IMR-90 (cell line): ENCODE results near the gene SENP6. TPM values are rescaled to one million over a fixed set of nuclear protein-coding genes. Genes with fewer than 3 reads are reported as not detected.
"Not testable (repeated sequence)": the region's sequence is repeated elsewhere in the genome, so short reads cannot be mapped to it uniquely, and the experiment has no call there.

ENCODE experiments used
- ATAC-seq: fragments of 200-7000 bp; cut with Tn5 transposase; 2 replicates; pipeline ENCODE4 v1.9.1; 2020; ENCODE audit warnings: low read depth, mild to moderate bottlenecking, moderate library complexity
- BruUV-seq: library from RNA; stranded (reverse); fragments of 400-500 nt; replicated peaks from 2 replicates; lab custom pipeline; 2021; lab: Mats Ljungman, UMichigan
- CTCF ChIA-PET: fragments of 300-600 bp; formaldehyde crosslinking; extraction: SDS; loops from one replicate; lab custom pipeline; 2021; ENCODE audit warnings: antibody characterized with exemption; lab: Yijun Ruan, JAX
- POLR2A ChIA-PET: fragments of 300-600 bp; sonication (Branson Sonifier 250); formaldehyde crosslinking; loops from one replicate; lab custom pipeline; 2022; ENCODE audit warnings: antibody characterized with exemption; ENCODE audit not compliant: unreplicated experiment; lab: Charles Lee
- DNase-seq: peaks from one replicate; pipeline ENCODE4 v3.0.0; 2013
- H2AFZ ChIP-seq: replicated peaks from 2 replicates; pipeline ENCODE3; 2013; ENCODE audit warnings: low read length, mild to moderate bottlenecking; ENCODE audit not compliant: poor library complexity
- H2AK5ac ChIP-seq: 2 replicates; pipeline ENCODE4 v1.6.1; 2013; ENCODE audit warnings: low read depth, low read length, inconsistent platforms
- H2AK9ac ChIP-seq: replicated peaks from 2 replicates; pipeline ENCODE3; 2013; ENCODE audit warnings: mild to moderate bottlenecking, low read depth, low read length, moderate library complexity; ENCODE audit not compliant: poor library complexity
- H2BK120ac ChIP-seq: 2 replicates; pipeline ENCODE4 v1.6.1; 2013; ENCODE audit warnings: low read depth, low read length, inconsistent platforms
- H2BK15ac ChIP-seq: 3 replicates; pipeline ENCODE4 v1.6.1; 2013; ENCODE audit warnings: low read depth, low read length, inconsistent platforms
- H2BK20ac ChIP-seq: 2 replicates; pipeline ENCODE4 v1.6.1; 2013; ENCODE audit warnings: low read depth, mild to moderate bottlenecking, inconsistent platforms, low read length, moderate library complexity
- H2BK5ac ChIP-seq: 2 replicates; pipeline ENCODE4 v1.6.1; 2013; ENCODE audit warnings: mild to moderate bottlenecking, low read depth, low read length, inconsistent platforms; ENCODE audit not compliant: poor library complexity, severe bottlenecking
- H3K14ac ChIP-seq: replicated peaks from 2 replicates; pipeline ENCODE4 v1.6.1; 2013; ENCODE audit warnings: low read depth, low read length, inconsistent platforms
- H3K18ac ChIP-seq: 2 replicates; pipeline ENCODE4 v1.6.1; 2013; ENCODE audit warnings: low read depth, low read length, control low read depth
- H3K23ac ChIP-seq: 2 replicates; pipeline ENCODE4 v1.6.1; 2013; ENCODE audit warnings: low read depth, low read length, inconsistent platforms
- H3K27ac ChIP-seq: 2 replicates; pipeline ENCODE4 v1.5.1; 2013; ENCODE audit warnings: mild to moderate bottlenecking, control low read depth, low read length; ENCODE audit not compliant: insufficient read depth
- H3K27me3 ChIP-seq: 2 replicates; pipeline ENCODE4 v1.6.1; 2013; ENCODE audit warnings: low read length; ENCODE audit not compliant: control insufficient read depth, insufficient read depth
- H3K36me3 ChIP-seq: 2 replicates; pipeline ENCODE4 v1.6.1; 2013; ENCODE audit warnings: low read length, mixed read lengths; ENCODE audit not compliant: control insufficient read depth, insufficient read depth
- H3K4ac ChIP-seq: 2 replicates; pipeline ENCODE4 v1.6.1; 2013; ENCODE audit warnings: low read depth, low read length, inconsistent platforms
- H3K4me1 ChIP-seq: 2 replicates; pipeline ENCODE4 v1.6.1; 2013; ENCODE audit warnings: low read length, mixed read lengths; ENCODE audit not compliant: control insufficient read depth, insufficient read depth
- H3K4me2 ChIP-seq: 2 replicates; pipeline ENCODE4 v1.6.1; 2013; ENCODE audit warnings: low read depth, mild to moderate bottlenecking, control low read depth, low read length, moderate library complexity
- H3K4me3 ChIP-seq: 2 replicates; pipeline ENCODE4 v1.5.1; 2013; ENCODE audit warnings: low read depth, mild to moderate bottlenecking, control low read depth, low read length, moderate library complexity; ENCODE audit not compliant: insufficient read depth
- H3K56ac ChIP-seq: 2 replicates; pipeline ENCODE4 v1.6.1; 2013; ENCODE audit warnings: low read length, inconsistent platforms; ENCODE audit not compliant: insufficient read depth; ENCODE audit errors: extremely low read depth
- H3K79me1 ChIP-seq, 2 experiments: 2 replicates each; pipeline ENCODE4 v1.6.1; 2013; ENCODE audit warnings: low read length in 2 of 2, inconsistent platforms in 1 of 2, low read depth in 1 of 2
- H3K9ac ChIP-seq: 2 replicates; pipeline ENCODE4 v1.6.1; 2013; ENCODE audit warnings: low read depth, low read length, control low read depth
- H3K9me1 ChIP-seq: 2 replicates; pipeline ENCODE4 v1.6.1; 2013; ENCODE audit warnings: low read length, inconsistent platforms; ENCODE audit not compliant: insufficient read depth
- H3K9me3 ChIP-seq: 2 replicates; pipeline ENCODE4 v1.6.1; 2013; ENCODE audit warnings: low read length; ENCODE audit not compliant: control insufficient read depth, insufficient read depth
- H4K20me1 ChIP-seq: 2 replicates; pipeline ENCODE4 v1.6.1; 2013; ENCODE audit warnings: low read length, inconsistent platforms; ENCODE audit not compliant: insufficient read depth
- H4K5ac ChIP-seq: 2 replicates; pipeline ENCODE4 v1.6.1; 2013; ENCODE audit warnings: mild to moderate bottlenecking, low read depth, low read length, control low read depth
- H4K8ac ChIP-seq, 2 experiments: 2 replicates each; pipeline ENCODE4 v1.6.1; 2013; ENCODE audit warnings: low read depth in 2 of 2, low read length in 2 of 2, control low read depth in 1 of 2, inconsistent platforms in 1 of 2
- H4K91ac ChIP-seq: 2 replicates; pipeline ENCODE4 v1.6.1; 2013; ENCODE audit warnings: low read depth, low read length, inconsistent platforms; ENCODE audit not compliant: insufficient read depth
- WGBS, 2 experiments: methylation state at CpG; one replicate each; pipeline versions ENCODE4 v1.1.5 to v1.1.7; 2013; ENCODE audit warnings: missing lambda C conversion rate in 2 of 2; ENCODE audit not compliant: insufficient read length in 1 of 2; ENCODE audit errors: extremely low coverage in 2 of 2; 5-methylcytosine and 5-hydroxymethylcytosine counted together
- dilution Hi-C: fragments of 300-500 bp; cut with HindIII; formaldehyde crosslinking; loops from one replicate; pipeline ENCODE4 v1.14.3; 2018; ENCODE audit warnings: low sequenced_read_pairs; ENCODE audit not compliant: unreplicated experiment
- in situ Hi-C: fragments of 300-500 bp; cut with MboI; formaldehyde crosslinking; loops from 3 replicates; pipeline ENCODE4 v1.14.3; 2019; ENCODE audit warnings: low sequenced_read_pairs, inconsistent platforms, mixed read lengths
- intact Hi-C: fragments of 100-400 bp; cut with micrococcal nuclease; formaldehyde crosslinking; loops from 2 replicates; pipeline ENCODE4 v1.10.0; 2022
- polyA plus RNA-seq, 3 experiments: library from polyadenylated mRNA; depleted of rRNA; stranded (reverse); fragments of >200 nt; gene quantifications; 2 replicates each; pipeline ENCODE4 v1.2.3, GENCODE V29; 2012; ENCODE audit warnings: low replicate concordance in 1 of 3
- total RNA-seq: library from RNA; depleted of rRNA; stranded (reverse); fragments of >200 nt; gene quantifications from 2 replicates; pipeline ENCODE4 v1.2.3, GENCODE V29; 2012

SENP6 gene
- total and polyA plus RNA-seq, 2 of the 4 experiments (the other 2 are of a cell fraction) = 23.1 to 25.8 TPM

GRCh38 chr6:75687937-75688336 is 86.3 kb downstream of the SENP6 start:
- H3K14ac ChIP-seq, H4K8ac ChIP-seq, H4K91ac ChIP-seq, H3K27ac ChIP-seq, POLR2A ChIA-PET, H2AK5ac ChIP-seq, H2BK120ac ChIP-seq, H3K9ac ChIP-seq, DNase-seq, H3K4me2 ChIP-seq, ATAC-seq, H4K20me1 ChIP-seq, H3K4me3 ChIP-seq, H3K4ac ChIP-seq, H3K56ac ChIP-seq, H3K18ac ChIP-seq, H3K9me1 ChIP-seq, CTCF ChIA-PET, dilution Hi-C loops, H3K23ac ChIP-seq, H3K9me3 ChIP-seq, H2BK5ac ChIP-seq, BruUV-seq, H4K5ac ChIP-seq, H3K4me1 ChIP-seq, H3K27me3 ChIP-seq, H2AK9ac ChIP-seq, in situ Hi-C loops, H2BK20ac ChIP-seq, intact Hi-C loops, H2AFZ ChIP-seq, H2BK15ac ChIP-seq: not testable (repeated sequence)
- WGBS, 2 experiments = 96% methylated on average over 4 of the region's 8 CpGs; no CpG with 5 or more reads in 1 of the 2 experiments
- H3K36me3 ChIP-seq = peaks cover 17% of the 10 kb centered on the region
- peaks cover 5 to 12% of the 10 kb centered on the region in 2 experiments; a peak in 2 of 4 replicates for H3K79me1 ChIP-seq
